H1 (cell line): ENCODE data around the gene ASB1.

Experiments
- BCL11A ChIP-seq, 2 experiments: IDR thresholded peaks; one replicate each; pipeline ENCODE4 v1.6.1; 2011; ENCODE audit warnings: low read depth in 2 of 2, low read length in 2 of 2, mild to moderate bottlenecking in 2 of 2
- TAF1 ChIP-seq: IDR thresholded peaks from 2 replicates; pipeline ENCODE4 v1.6.1; 2011; ENCODE audit warnings: mild to moderate bottlenecking, low read depth, low read length

DNA sequence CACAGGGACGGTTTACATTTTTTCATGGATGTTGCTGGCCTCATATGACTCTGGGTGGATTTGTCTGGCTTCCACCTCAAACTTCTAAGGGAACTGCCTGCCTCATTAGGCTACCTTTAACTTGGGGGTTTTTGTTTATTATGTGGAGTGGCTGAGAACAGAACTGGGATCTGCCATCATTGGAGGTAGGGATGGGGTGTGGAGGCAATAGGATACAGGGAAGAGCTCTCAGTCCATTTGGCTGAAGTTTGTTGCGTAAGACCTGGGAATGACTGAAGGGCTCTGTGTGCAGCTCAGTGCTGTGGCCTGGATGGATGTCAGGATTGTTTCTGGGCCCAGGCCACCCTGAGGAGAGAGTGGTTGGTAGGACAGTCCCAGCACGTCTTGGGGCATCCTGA lies 31.2 kb downstream of the ASB1 start:
- TF ChIP-seq TAF1 (no peak), BCL11A (IDR thresholded peaks at IDR 0.05; ENCODE audit: low read depth in 2 of 2, low read length in 2 of 2) (no peak)
